NCI-H1694 (cell line): Measurements from ENCODE around the gene SIRPA.

Experiments
- DNase-seq: peaks from one replicate; lab custom pipeline; 2025; lab: John Stamatoyannopoulos, UW

Gene SIRPA

GRCh38 chr20:1933465-1933870, 38.3 kb downstream of the SIRPA start:
- DNase-seq = no peak

- no peak for DNase-seq
These were observed 38.9 kb downstream of the SIRPA start for GRCh38 chr20:1934156-1934555.

GRCh38 chr20:1934721-1935573, 39.7 kb downstream of the SIRPA start:
- DNase-seq = no peak

GRCh38 chr20:1935696-1936366, 40.6 kb downstream of the SIRPA start:
- DNase-seq = no peak

GRCh38 chr20:1937316-1937976, 42.2 kb downstream of the SIRPA start:
- no peak for DNase-seq

GRCh38 chr20:1938464-1939269, 43.5 kb downstream of the SIRPA start:
- DNase-seq = no peak

GRCh38 chr20:1939270-1939595, 44.0 kb downstream of the SIRPA start:
- DNase-seq = no peak

GRCh38 chr20:1940581-1940980, 45.4 kb downstream of the SIRPA start:
- no peak for DNase-seq

GRCh38 chr20:1941226-1941625, 46.0 kb downstream of the SIRPA start:
- no peak for DNase-seq

GRCh38 chr20:1942061-1942460, 46.9 kb downstream of the SIRPA start:
- DNase-seq = no peak

GRCh38 chr20:1942486-1943274, 47.5 kb downstream of the SIRPA start:
- no peak for DNase-seq

GRCh38 chr20:1943275-1944002, 48.2 kb downstream of the SIRPA start:
- DNase-seq = no peak

- no peak for DNase-seq
These were observed 49.3 kb downstream of the SIRPA start for GRCh38 chr20:1944345-1945091.

GRCh38 chr20:1945134-1945618, 50.0 kb downstream of the SIRPA start:
- no peak for DNase-seq

- DNase-seq = no peak
These were observed 50.5 kb downstream of the SIRPA start for GRCh38 chr20:1945660-1946059.

- DNase-seq = no peak
These were observed 51.2 kb downstream of the SIRPA start for GRCh38 chr20:1946442-1946761.

- DNase-seq = no peak
These were observed 51.7 kb downstream of the SIRPA start for GRCh38 chr20:1946762-1947534.

- DNase-seq = no peak
These were observed 52.3 kb downstream of the SIRPA start for GRCh38 chr20:1947535-1947846.

- DNase-seq = no peak
These were observed 54.3 kb downstream of the SIRPA start for GRCh38 chr20:1949347-1950100.
